AG08396 (cell line): ENCODE data around the gene KCNQ5.
"Not testable (repeated sequence)": the region's sequence is repeated elsewhere in the genome, so short reads cannot be mapped to it uniquely, and the experiment has no call there.

Source experiments
- DNase-seq: peaks from one replicate; pipeline ENCODE4 v3.0.0; 2012; ENCODE audit warnings: low spot score, mixed read lengths

The KCNQ5 gene

GRCh38 chr6:72953971-72954381 lies 332.1 kb downstream of the KCNQ5 start:
- no peak for DNase-seq

GRCh38 chr6:72954716-72955115 lies 332.9 kb downstream of the KCNQ5 start:
- no peak for DNase-seq

GRCh38 chr6:72955666-72956065 lies 333.8 kb downstream of the KCNQ5 start:
- DNase-seq = no peak

GRCh38 chr6:72956272-72956671 lies 334.4 kb downstream of the KCNQ5 start:
- no peak for DNase-seq

GRCh38 chr6:72959821-72960220 lies 338.0 kb downstream of the KCNQ5 start:
- no peak for DNase-seq

- no peak for DNase-seq
These were observed 342.1 kb downstream of the KCNQ5 start for GRCh38 chr6:72963946-72964345.

- DNase-seq = no peak
These were observed 344.9 kb downstream of the KCNQ5 start for GRCh38 chr6:72966628-72967280.

- DNase-seq = no peak
These were observed 345.5 kb downstream of the KCNQ5 start for GRCh38 chr6:72967329-72967728.

GRCh38 chr6:72968704-72969103 lies 346.8 kb downstream of the KCNQ5 start:
- no peak for DNase-seq

- DNase-seq = no peak
These were observed 347.8 kb downstream of the KCNQ5 start for GRCh38 chr6:72969666-72970065.

GRCh38 chr6:72972579-72972978 lies 350.7 kb downstream of the KCNQ5 start:
- DNase-seq = no peak

GRCh38 chr6:72974276-72974675 lies 352.4 kb downstream of the KCNQ5 start:
- DNase-seq = no peak

- DNase-seq = no peak
These were observed 353.5 kb downstream of the KCNQ5 start for GRCh38 chr6:72975352-72975752.

- DNase-seq = no peak
These were observed 354.6 kb downstream of the KCNQ5 start for GRCh38 chr6:72976484-72976883.

GRCh38 chr6:72977114-72977513 lies 355.2 kb downstream of the KCNQ5 start:
- DNase-seq = no peak

GRCh38 chr6:72978808-72979207 lies 356.9 kb downstream of the KCNQ5 start:
- DNase-seq = not testable (repeated sequence)

GRCh38 chr6:72984189-72984831 lies 362.4 kb downstream of the KCNQ5 start:
- DNase-seq = not testable (repeated sequence)

- no peak for DNase-seq
These were observed 363.3 kb downstream of the KCNQ5 start for GRCh38 chr6:72984981-72985665.

- no peak for DNase-seq
These were observed 365.4 kb downstream of the KCNQ5 start for GRCh38 chr6:72987301-72987700.

- no peak for DNase-seq
These were observed 378.1 kb downstream of the KCNQ5 start for GRCh38 chr6:72999995-73000394.

GRCh38 chr6:73000460-73000859 lies 378.6 kb downstream of the KCNQ5 start:
- DNase-seq = no peak

GRCh38 chr6:73002588-73002987 lies 380.7 kb downstream of the KCNQ5 start:
- no peak for DNase-seq

- no peak for DNase-seq
These were observed 381.4 kb downstream of the KCNQ5 start for GRCh38 chr6:73003302-73003701.
